ENCODE results near the gene ELMOD1.

The ELMOD1 gene

DNA sequence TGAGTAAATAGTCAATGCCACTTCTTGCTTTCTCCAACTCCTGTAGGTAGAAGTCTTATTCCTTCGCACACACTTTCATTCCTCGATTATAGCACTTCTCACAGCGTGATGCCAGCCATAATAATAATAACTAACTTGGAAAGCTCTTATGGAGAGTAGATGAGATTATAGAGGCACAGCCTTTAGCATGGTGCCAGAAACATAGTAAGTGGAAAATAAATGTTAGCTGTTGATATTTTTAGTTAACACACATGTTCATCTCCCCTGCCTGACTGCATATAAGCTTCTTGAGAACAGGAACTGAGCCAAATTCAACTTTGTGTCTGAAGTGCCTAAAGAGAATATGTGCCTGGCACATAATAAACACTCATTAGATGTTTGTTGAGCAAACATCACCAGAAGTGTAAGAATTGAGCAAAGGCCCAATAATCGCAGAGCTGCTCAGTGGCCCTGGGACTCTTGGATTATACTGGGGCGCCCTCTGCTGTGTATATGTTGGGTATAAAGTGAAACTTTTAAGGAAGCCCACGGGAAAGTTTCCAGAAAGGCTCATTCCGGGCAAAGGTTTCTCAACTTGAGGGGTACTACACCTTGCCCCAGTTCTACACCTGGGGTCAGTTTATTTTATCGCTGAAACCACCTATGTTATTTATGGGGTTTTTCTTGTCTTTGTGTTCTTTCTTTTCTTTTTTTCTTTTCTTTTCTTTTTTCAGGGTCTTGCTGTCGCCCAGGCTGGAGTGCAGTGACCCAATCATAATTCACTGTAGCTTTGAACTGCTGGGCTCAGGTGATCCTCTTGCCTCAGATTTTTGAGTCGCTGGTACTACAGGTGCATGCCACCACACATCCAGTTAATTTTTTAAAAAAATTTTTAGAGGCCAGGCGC is 98.6 kb downstream of the ELMOD1 start:
- Histone ChIP-seq H3K4me1 (ENCODE audit: insufficient read depth, low read length) (no peaks in the 10 kb centered on the region), H3K27me3 (ENCODE audit: insufficient read depth, low read length) (no peaks in the 10 kb centered on the region), H3K36me3 (ENCODE audit: insufficient read depth, low read length) (no peaks in the 10 kb centered on the region), H3K4me3 (ENCODE audit: low read length) (no peak overlapping the region), H2AFZ (ENCODE audit: low read depth, low read length) (no peak overlapping the region), H3K9me3 (ENCODE audit: low read length) (no peaks in the 10 kb centered on the region)

DNA sequence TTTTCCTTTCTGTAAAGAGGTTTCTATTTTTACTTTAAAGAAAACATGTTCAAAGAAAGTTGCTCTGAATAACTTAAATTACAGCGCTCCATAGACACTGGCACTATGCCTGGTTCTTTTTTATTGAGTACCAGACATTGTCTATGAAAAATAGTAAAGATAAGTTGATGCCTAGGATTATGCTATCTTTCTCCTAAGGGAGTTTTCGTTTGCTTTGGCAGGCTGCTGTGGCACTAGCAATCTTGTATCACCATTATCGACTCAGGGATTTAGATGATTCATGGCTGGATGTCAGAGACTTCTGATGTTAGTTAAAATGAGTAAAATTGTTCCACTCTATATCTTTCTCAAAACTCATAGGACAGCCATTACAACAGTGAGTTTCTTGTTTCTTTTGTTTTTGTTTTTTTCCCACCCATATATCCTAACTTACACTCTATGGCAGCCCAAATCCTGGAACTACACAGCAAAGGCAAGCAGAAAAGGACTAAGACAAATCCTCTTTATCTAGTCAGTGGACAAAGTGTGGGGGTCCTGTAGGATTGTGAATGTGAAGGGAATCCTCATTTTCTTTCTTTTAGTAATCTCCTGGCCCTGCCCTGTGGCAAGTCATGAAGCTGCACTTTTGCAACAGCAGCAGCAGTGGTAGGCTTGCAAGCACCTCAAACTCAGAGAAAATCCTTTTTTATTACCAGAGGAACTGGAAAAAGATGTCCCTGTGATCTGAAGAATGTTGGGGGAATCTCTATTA is 100.2 kb downstream of the ELMOD1 start:
- no peaks in the 10 kb centered on the region for H3K9me3 ChIP-seq (ENCODE audit: low read length)
- H3K27me3 ChIP-seq (ENCODE audit: insufficient read depth, low read length): peaks cover under 1% of the 10 kb centered on the region
- H3K4me3 ChIP-seq (ENCODE audit: low read length): no peak overlapping the region
- peak overlapping the region; percentile 24 for H2AFZ ChIP-seq (ENCODE audit: low read depth, low read length)
- no peaks in the 10 kb centered on the region for H3K36me3 ChIP-seq (ENCODE audit: insufficient read depth, low read length)
- H3K4me1 ChIP-seq (ENCODE audit: insufficient read depth, low read length): no peaks in the 10 kb centered on the region

GRCh38 chr11:107695446-107695845 is 104.5 kb downstream of the ELMOD1 start:
- no peaks in the 10 kb centered on the region for H3K9me3 ChIP-seq (ENCODE audit: low read length)
- no peak overlapping the region for H3K4me3 ChIP-seq (ENCODE audit: low read length)
- no peaks in the 10 kb centered on the region for H3K36me3 ChIP-seq (ENCODE audit: insufficient read depth, low read length)
- H2AFZ ChIP-seq (ENCODE audit: low read depth, low read length): no peak overlapping the region
- peaks cover 6% of the 10 kb centered on the region for H3K4me1 ChIP-seq (ENCODE audit: insufficient read depth, low read length)
- H3K27me3 ChIP-seq (ENCODE audit: insufficient read depth, low read length): peaks cover 2% of the 10 kb centered on the region

DNA sequence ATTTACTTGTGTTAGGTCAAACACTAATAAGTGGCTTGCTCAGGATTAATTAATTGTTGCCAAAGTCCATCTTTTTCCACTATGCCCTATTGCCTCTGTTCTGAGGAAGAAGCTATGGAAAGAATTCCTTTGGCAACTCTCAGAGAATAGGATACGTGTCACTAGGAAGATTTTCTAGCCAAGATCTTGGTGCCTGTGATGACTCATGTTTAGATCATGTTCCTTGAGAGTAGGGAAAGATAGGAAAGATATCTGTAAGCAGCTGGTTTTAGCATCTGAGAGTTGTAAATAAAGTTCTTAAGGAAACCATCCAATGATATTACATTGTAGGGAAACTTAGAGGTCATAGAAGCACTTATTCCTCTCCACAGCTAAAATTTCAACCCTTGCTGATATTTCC is 105.2 kb downstream of the ELMOD1 start:
- no peaks in the 10 kb centered on the region for H3K9me3 ChIP-seq (ENCODE audit: low read length)
- H3K4me3 ChIP-seq (ENCODE audit: low read length): no peak overlapping the region
- peaks cover 6% of the 10 kb centered on the region for H3K4me1 ChIP-seq (ENCODE audit: insufficient read depth, low read length)
- H3K27me3 ChIP-seq (ENCODE audit: insufficient read depth, low read length): peaks cover 2% of the 10 kb centered on the region
- H3K36me3 ChIP-seq (ENCODE audit: insufficient read depth, low read length): no peaks in the 10 kb centered on the region
- no peak overlapping the region for H2AFZ ChIP-seq (ENCODE audit: low read depth, low read length)

GRCh38 chr11:107697291-107697690 is 106.3 kb downstream of the ELMOD1 start:
- Histone ChIP-seq H3K27me3 (ENCODE audit: insufficient read depth, low read length) (peaks cover 6% of the 10 kb centered on the region), H3K4me3 (ENCODE audit: low read length) (no peak overlapping the region), H3K36me3 (ENCODE audit: insufficient read depth, low read length) (no peaks in the 10 kb centered on the region)

GRCh38 chr11:107699371-107700285 is 108.7 kb downstream of the ELMOD1 start:
- peaks cover 13% of the 10 kb centered on the region for H3K4me1 ChIP-seq (ENCODE audit: insufficient read depth, low read length)

More at GRCh38 chr11:107697291-107697690, 106.3 kb downstream of the ELMOD1 start:
- no peaks in the 10 kb centered on the region for H3K9me3 ChIP-seq (ENCODE audit: low read length)
- peaks cover 7% of the 10 kb centered on the region for H3K4me1 ChIP-seq (ENCODE audit: insufficient read depth, low read length)
- H2AFZ ChIP-seq (ENCODE audit: low read depth, low read length): no peak overlapping the region

GRCh38 chr11:107702109-107702660 is 111.2 kb downstream of the ELMOD1 start:
- Histone ChIP-seq H3K36me3 (ENCODE audit: insufficient read depth, low read length) (no peaks in the 10 kb centered on the region), H3K4me3 (ENCODE audit: low read length) (no peak overlapping the region)

More at GRCh38 chr11:107699371-107700285, 108.7 kb downstream of the ELMOD1 start:
- peaks cover 2% of the 10 kb centered on the region for H3K9me3 ChIP-seq (ENCODE audit: low read length)
- no peaks in the 10 kb centered on the region for H3K36me3 ChIP-seq (ENCODE audit: insufficient read depth, low read length)
- no peak overlapping the region for H2AFZ ChIP-seq (ENCODE audit: low read depth, low read length)
- H3K27me3 ChIP-seq (ENCODE audit: insufficient read depth, low read length): peaks cover 15% of the 10 kb centered on the region
- no peak overlapping the region for H3K4me3 ChIP-seq (ENCODE audit: low read length)

GRCh38 chr11:107702723-107703122 is 111.8 kb downstream of the ELMOD1 start:
- Histone ChIP-seq H3K4me3 (ENCODE audit: low read length) (no peak overlapping the region), H3K9me3 (ENCODE audit: low read length) (peaks cover 2% of the 10 kb centered on the region), H3K4me1 (ENCODE audit: insufficient read depth, low read length) (peaks cover 33% of the 10 kb centered on the region), H2AFZ (ENCODE audit: low read depth, low read length) (no peak overlapping the region), H3K27me3 (ENCODE audit: insufficient read depth, low read length) (peaks cover 26% of the 10 kb centered on the region), H3K36me3 (ENCODE audit: insufficient read depth, low read length) (no peaks in the 10 kb centered on the region)

More at GRCh38 chr11:107702109-107702660, 111.2 kb downstream of the ELMOD1 start:
- Histone ChIP-seq H3K4me1 (ENCODE audit: insufficient read depth, low read length) (peaks cover 28% of the 10 kb centered on the region), H2AFZ (ENCODE audit: low read depth, low read length) (no peak overlapping the region), H3K27me3 (ENCODE audit: insufficient read depth, low read length) (peaks cover 23% of the 10 kb centered on the region), H3K9me3 (ENCODE audit: low read length) (peaks cover 2% of the 10 kb centered on the region)

- no peak overlapping the region for H2AFZ ChIP-seq (ENCODE audit: low read depth, low read length)
- no peak overlapping the region for H3K4me3 ChIP-seq (ENCODE audit: low read length)
- H3K4me1 ChIP-seq (ENCODE audit: insufficient read depth, low read length): peaks cover 34% of the 10 kb centered on the region
- H3K9me3 ChIP-seq (ENCODE audit: low read length): peaks cover 5% of the 10 kb centered on the region
- H3K36me3 ChIP-seq (ENCODE audit: insufficient read depth, low read length): no peaks in the 10 kb centered on the region
- H3K27me3 ChIP-seq (ENCODE audit: insufficient read depth, low read length): peaks cover 38% of the 10 kb centered on the region
Measured at GRCh38 chr11:107704451-107704850, 113.5 kb downstream of the ELMOD1 start.

GRCh38 chr11:107705027-107705426 is 114.1 kb downstream of the ELMOD1 start:
- Histone ChIP-seq H3K27me3 (ENCODE audit: insufficient read depth, low read length) (peaks cover 42% of the 10 kb centered on the region), H2AFZ (ENCODE audit: low read depth, low read length) (no peak overlapping the region)

DNA sequence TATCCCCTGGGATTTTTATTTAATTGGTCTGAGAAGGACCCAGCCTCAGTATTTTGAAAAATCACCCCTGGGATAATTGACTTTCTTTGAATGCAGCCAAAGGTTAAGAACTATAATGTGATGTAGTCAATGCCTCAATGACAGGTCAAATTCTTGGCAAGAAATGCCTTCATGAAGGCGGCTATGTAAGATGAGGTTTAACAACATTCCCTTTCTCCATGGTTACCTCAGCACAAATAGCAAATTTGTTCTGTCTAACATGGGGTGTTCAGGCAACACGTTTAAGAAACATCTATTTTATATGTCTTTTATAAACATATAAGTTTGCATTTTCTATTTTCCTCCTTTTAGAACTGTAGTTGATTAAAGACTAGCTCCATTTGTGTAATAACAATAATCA is 115.6 kb downstream of the ELMOD1 start:
- H3K9me3 ChIP-seq (ENCODE audit: low read length): peaks cover 5% of the 10 kb centered on the region
- H3K27me3 ChIP-seq (ENCODE audit: insufficient read depth, low read length): peaks cover 48% of the 10 kb centered on the region
- H3K4me3 ChIP-seq (ENCODE audit: low read length): no peak overlapping the region
- H3K4me1 ChIP-seq (ENCODE audit: insufficient read depth, low read length): peaks cover 29% of the 10 kb centered on the region
- H3K36me3 ChIP-seq (ENCODE audit: insufficient read depth, low read length): no peaks in the 10 kb centered on the region
- no peak overlapping the region for H2AFZ ChIP-seq (ENCODE audit: low read depth, low read length)

More at GRCh38 chr11:107705027-107705426, 114.1 kb downstream of the ELMOD1 start:
- Histone ChIP-seq H3K4me3 (ENCODE audit: low read length) (no peak overlapping the region), H3K9me3 (ENCODE audit: low read length) (peaks cover 5% of the 10 kb centered on the region), H3K36me3 (ENCODE audit: insufficient read depth, low read length) (no peaks in the 10 kb centered on the region), H3K4me1 (ENCODE audit: insufficient read depth, low read length) (peaks cover 29% of the 10 kb centered on the region)

DNA sequence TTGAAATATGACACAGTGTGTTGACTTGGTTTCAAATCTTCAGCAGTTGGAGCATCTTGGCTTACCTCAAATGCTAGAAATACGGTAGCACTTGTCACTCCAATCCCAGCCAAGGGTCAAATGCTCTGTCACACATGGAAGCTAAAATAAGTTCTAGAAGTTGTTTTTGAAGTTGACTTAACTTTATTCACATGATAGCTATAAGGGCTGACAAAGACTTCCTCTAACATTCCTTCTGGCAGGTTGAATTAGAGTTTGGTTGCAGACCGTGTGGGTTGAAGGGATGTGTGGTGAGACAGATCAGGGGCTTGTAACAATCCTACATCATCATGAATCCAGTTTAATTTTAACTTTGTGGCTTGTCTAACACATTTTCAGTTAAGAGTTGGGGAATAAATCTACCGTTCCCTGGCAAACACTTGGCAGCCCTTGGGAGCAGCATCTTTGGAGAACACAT is 116.3 kb downstream of the ELMOD1 start:
- Histone ChIP-seq H3K4me1 (ENCODE audit: insufficient read depth, low read length) (peaks cover 28% of the 10 kb centered on the region), H3K27me3 (ENCODE audit: insufficient read depth, low read length) (peaks cover 49% of the 10 kb centered on the region)

More for the DNA sequence above, 116.3 kb downstream of the ELMOD1 start:
- no peak overlapping the region for H2AFZ ChIP-seq (ENCODE audit: low read depth, low read length)
- peaks cover 5% of the 10 kb centered on the region for H3K9me3 ChIP-seq (ENCODE audit: low read length)
- no peaks in the 10 kb centered on the region for H3K36me3 ChIP-seq (ENCODE audit: insufficient read depth, low read length)
- no peak overlapping the region for H3K4me3 ChIP-seq (ENCODE audit: low read length)
